GM18499 (cell line): ENCODE measurements around the gene JPH3.
"Not testable (repeated sequence)": the region's sequence is repeated elsewhere in the genome, so short reads cannot be mapped to it uniquely, and the experiment has no call there.

Experiments
- ATAC-seq: cut with Tn5 transposase; IDR thresholded peaks from one replicate; pipeline ENCODE4 v1.9.1; 2021; ENCODE audit warnings: moderate number of reproducible peaks; ENCODE audit not compliant: insufficient read depth, unreplicated experiment

The JPH3 gene

DNA sequence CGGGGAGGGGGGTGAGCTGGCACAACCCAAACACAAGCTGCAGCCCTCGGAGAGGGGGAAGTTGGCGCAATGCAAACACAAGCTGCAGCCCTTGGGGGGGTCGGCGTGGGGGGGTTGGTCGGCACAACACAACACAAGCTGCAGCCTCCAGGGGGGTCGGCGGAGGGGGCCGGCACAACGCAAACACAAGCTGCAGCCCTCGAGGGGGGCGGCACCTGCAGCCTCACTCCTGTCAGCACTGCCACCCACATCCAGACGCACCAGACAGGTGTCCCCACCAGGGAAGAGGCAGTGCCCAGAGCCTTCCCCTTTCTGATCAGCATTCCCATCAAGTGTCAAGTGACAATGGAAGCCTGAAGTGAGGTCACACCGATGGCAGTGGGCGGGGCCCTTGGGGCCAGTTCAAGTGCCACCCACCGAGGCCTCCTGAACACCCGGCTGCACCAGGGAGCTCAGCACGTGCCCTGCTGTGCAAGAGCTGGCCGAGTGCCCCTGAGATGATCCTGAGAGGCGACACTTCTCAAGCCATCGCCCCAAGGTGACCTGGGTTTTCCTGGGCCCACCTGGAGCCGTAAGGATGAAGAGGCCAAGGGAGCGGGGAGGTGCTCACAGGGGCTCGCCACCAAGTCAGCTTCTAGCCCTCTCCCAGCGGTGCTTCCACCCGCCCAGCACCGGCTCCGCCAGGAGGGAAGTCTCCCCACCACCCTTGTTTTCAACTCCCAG lies 104.1 kb downstream of the JPH3 start:
- ATAC-seq = no peak

DNA sequence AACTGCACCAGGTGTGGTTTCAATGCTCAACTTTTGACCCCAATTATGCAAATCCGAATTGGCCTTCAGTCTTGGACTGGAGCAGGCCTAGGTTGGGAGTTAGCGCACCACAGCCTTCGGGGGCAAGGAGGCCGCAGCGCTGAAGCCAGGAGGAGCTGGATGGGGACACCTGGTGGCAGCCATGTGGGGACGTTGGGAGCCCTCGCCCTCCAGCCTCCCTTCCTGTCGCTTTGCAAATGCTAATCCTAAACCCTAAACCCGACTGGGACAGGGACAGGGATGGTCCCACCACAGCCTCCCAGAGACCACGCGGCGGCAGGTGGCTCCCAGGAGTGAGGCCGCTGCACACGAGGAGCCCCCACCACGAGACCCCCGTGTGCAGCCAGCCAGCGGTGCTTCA lies 104.8 kb downstream of the JPH3 start:
- ATAC-seq = no peak

DNA sequence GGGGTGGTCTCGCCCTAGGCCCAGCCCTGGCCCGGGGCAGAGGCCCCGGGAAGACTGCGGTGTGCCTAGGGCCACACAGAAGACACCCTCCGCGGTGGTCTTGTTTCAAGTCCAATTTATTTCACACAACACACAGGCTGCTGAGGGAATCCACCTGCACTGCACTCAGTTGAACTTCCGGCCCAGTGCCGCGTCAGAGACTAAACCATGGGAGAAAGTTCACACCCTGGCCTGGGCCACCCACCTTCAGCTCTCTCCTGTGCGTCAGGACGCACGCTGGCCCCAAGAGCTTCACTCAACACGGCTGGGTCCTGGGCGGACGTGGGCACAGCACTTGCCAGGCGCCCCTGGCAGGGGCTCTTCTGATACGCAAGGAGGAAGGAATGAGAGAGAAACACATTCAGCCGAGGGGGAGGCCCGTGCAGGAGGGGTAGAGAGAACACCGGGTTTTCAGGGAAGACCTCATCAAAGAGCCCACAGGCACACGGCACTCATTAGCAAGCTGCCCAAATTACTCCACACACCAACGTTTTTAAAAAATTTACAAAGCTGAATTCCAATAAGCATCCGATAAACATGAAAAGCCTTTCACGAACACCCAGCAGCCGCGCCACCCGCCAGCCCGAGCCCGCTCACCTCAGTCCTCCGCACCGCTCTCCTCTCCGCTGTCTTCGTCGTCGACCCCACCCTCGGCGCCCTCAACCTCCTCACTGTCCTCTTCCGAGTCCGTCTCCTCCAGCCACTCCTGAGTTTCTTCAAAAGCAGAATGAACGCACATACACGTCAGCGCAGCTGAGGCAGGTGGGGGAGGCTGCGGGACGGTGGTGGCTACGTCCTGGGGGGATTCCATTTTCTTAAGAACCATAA lies 105.6 kb downstream of the JPH3 start:
- no peak for ATAC-seq

DNA sequence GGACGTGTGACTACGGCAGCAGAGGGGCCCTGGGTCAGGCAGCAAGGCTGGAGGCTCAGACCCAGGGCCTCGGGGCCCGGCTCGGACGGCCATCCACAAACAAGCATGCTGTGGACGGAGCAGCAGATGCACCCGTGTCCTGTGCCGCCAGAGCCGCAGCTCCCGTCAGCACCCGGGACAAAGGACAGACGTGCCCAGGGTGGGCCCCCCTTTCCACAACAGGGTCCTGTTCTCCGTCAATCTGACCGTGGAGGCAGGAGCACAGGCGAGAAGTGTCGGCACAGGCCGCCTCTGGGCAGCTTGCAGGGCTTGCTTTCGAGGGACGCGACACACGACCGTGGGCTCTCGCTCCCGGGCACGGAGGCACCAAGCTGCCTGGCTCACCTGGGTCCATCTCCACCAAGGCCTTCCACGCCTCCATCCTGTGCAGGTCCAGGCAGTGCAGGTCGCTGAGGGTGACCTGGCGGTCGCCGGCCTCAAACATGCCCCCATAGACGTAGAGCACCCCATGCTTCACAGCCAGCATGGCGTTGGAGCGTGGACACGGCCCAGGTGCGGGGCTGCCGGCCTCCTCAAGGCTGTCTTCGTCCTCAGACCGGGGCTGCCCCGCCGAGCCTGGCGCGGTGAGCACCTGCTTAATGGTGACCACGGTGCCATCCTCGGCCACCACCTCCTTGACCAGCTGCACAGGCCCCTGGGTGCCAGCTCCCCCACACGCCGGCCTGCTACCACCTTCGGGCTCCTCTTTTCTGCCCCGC lies 106.8 kb downstream of the JPH3 start:
- ATAC-seq = no peak

DNA sequence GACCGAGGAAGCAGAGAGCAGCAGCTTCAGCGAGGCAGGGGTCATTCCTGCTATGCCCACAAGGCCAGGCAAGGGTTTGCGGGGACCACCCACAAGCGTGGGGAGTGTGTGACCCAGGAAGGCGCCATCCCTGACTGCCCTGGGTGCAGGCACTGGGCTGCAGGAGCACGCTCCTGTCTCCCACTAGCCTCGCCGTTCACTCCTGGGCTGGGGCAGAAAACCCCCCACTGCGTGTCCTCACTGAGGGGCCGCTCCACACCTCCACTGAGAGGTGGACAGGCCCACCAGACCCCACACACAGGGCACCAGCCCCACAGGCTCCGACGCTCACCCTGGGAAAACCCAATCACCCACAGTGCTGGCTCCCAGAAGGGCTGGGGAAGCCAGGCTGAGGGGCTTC lies 107.4 kb downstream of the JPH3 start:
- no peak for ATAC-seq

DNA sequence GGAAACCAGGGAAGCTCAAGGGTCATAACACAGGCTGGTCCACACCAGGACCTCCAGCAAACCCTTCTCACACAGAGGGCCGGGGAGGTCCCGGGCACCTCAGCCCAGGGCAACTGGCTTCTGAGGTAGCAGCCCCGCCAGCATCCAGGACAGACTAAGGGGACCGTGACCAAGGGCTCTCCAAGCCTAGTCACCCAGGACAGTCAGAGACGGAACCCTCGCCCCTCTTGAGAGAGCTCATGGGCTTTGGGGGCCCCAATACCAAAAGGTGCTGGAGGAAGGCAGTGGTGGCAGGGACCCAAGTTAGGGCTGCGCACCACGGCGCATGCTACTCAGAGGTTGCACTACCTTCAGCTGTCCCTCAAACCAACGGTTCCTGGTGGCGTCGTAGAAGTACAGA lies 108.6 kb downstream of the JPH3 start:
- ATAC-seq = no peak

DNA sequence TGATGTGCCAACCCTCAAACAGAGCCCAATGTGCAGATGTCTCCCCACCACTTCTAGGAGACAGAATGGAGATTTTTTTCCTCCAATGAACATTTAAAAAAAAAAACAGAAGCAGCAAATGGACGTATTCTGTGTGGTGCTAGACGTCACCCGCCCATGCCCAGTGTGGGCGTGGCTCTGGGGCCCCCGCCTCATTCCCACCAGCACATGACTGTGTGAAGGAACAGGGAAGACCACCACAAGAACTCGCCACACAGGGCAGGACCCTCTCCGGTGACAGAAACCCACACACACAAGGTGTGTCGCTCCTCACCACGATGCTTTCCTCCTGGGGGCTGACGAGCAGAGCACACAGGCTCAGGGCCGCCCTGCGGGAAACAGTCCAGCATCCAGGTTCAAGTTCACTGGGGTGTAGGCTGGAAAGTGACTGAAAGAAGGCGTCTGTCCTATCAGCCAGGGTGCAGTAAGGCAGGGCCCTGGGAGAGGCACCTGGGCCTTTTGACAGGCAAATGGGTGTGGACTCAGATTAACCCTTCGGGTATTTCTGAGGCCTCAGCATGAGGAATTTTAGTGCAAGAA lies 110.0 kb downstream of the JPH3 start:
- no peak for ATAC-seq

DNA sequence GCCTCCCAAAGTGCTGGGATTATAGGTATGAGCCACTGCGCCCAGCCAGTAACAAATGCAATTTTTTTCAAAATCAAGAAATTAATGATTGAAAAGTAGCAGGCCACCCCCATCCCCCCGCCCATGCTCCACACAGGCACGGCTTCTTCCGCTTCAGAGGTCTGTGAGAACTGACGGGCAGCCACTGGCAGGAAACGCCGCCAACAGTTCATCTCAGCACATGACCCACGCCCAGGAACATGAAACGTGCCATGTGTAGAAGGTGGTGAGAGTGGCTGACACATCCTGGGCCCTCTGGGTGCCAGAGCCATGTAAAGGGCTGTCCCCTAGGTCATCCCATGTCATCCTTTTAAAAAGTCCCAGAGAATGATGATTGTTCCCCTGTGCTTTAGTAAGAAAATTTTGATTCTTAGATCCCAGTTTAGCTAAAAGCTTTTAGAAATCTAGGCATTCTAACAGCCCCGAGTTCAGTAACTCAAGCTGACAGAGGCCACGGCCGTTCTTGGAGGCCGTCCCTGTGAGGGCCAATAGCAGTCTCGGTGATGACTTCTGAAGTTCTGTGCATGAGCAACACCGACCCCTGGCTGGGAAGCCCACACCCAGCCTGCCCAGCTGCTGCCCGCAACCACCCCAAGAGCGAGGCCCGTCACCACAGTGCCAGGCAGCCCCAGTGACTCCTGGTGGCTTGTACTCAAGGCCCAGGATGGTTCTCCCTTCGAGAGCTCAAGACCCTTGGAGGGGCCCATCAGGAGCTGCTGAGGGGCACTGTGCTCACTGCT lies 111.3 kb downstream of the JPH3 start:
- no peak for ATAC-seq

DNA sequence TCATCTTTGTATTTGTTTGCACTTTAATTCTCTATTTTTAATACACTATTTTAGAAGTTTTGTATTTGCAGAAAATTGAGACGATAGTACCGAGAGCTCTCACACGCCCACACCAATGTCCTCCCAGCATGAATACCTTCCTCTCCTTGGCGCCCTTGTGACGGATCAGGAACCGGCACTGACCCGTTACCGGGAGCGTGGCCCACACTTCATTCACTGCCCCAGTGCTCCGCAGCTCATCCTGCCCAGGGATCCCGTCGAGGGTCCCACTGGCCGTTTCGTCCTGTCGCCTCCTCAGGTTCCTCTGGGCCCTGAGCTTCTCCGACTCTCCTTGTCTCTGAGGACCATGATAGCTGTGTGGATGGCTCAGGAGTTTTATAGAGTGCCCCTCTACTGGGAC lies 112.9 kb downstream of the JPH3 start:
- no peak for ATAC-seq

DNA sequence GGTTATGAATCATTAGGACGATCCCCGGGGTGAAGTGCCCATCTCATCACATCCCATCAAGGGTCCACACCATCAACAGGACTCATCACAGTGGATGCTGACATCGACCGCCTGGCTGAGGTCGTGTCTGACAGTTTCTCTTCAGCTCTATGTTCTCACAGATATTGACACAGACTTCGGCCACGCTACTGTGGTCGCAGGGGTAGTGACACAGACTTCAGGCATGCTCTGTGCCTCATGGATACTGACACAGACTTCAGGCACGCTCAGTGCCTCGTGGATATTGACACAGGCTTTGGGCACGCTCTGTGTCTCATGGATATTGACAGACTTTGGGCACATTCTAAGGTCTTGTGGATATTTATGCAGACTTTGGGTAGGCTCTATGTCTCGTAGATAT lies 113.3 kb downstream of the JPH3 start:
- ATAC-seq = no peak

DNA sequence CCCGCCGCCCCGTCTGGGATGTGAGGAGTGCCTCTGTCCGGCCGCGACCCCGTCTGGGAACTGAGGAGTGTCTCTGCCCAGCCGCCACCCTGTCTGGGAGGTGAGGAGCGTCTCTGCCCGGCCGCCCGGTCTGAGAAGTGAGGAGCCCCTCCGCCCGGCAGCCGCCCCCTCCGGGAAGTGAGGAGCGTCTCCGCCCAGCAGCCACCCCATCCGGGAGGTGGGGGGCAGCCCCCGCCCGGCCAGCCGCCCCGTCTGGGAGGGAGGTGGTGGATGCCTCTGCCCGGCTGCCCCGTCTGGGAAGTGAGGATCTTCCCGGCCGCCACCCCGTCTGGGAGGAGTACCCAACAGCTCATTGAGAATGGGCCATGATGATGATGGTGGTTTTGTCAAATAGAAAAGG lies 116.5 kb downstream of the JPH3 start:
- not testable (repeated sequence) for ATAC-seq

DNA sequence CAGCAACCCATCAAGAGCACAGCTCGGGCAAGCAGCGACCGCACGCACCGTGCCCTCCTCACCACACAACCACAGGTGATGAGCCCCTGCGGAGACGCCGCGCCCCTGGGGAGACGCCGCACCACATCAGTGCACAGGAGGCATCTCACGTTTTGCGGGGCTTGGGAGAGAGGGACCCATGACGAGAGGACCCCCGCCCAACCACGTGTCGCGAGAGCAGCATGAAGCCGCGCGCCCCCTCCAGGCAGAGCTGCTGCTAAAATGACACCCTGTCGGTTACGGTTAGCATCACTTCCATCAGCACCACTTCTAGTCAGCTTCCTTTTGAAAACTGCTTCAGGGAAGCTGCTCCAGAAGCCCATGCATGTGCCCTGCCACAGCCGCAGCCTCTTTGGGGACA lies 118.1 kb downstream of the JPH3 start:
- ATAC-seq = no peak

DNA sequence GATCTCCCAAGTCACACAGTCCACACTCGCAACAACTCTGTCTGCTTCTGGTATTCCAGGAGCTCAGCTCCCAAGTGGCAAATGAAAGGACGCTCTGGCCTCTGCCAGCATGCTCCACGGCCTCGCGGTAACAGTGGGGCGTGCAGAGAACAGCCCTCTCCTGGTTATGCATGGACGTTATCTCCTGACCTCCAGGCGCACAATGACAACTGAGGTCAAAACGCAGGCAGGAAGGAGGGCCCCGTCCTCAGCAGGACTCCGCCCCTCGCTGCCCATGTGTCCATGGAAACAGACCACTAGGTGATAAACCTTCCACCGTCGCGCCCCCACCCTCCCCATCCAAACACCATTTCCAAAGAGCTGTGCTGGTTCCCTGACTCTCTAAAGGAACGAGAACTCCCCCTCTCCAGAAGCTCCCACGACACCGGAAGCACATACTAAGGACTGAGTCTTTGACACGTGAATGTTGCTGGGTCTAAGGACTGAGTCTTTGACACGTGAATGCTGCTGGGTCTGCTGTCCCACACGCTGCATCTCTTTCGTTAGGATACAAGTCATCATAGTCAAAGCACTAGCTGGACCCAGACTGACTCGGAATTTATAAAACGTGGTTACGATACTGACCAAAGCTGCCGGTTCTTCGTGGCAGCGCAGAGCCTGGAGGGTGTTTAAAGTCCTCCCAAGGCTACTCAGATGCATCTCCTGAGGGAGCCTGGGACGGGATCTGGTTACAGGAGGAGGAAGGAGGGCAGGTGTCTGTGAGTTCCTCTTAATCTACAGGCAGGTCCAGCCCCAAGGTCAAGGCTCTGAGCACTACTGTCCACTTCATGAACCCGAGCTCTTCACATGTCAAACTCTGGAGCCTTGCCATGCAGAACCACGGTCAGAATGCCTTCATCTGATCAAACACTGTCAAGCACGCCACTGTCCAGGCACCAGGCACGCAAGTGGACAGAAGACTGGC lies 119.6 kb downstream of the JPH3 start:
- no peak for ATAC-seq

DNA sequence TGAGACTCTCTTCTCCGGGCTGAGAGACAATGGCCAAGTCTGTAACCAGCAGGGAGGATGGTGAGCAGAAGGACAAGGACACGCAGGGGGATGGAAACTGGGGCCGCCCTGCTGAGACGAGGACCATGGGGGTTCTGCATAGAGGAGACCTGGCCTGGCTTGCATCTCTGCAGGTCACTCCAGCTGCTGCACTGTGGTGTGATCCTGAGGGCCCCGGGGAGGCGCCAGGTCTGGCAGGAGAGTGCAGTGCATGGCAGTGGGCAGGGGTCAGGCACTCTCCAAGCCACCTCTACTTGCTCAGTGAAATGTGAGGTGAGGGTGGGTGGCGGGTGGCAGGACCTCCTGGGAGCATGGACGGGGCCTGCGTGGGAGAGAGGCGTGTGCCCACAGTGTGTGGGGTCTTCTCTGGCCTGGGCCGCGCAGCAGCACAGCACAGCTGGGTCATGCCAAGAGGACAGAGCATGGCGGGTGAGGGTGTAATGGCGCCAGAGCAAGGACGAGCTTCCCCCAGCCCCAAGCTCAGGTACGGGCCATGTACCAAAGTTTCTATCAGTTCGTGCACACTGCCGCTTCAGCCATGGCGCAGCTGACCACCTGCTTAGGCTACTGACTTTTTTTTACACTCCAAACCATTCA lies 120.4 kb downstream of the JPH3 start:
- no peak for ATAC-seq

DNA sequence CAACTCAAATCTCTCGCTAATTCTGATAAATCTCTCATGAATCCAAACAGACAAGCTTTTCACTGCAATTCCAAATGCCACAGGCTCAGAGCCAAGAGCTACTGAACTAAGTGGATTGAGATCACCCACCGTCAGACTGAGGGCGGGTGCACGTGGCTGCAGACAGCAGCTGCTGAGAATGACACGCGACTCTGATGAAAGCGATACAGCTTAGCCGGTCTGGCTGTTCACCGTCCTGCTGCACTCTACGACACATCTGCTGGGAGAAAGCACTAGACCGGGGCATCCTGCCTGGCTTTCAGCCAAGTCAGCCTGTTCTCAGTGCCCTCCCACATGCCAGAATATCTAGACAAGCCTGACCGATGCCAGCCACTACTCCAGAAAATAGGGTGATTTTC lies 120.9 kb downstream of the JPH3 start:
- no peak for ATAC-seq

DNA sequence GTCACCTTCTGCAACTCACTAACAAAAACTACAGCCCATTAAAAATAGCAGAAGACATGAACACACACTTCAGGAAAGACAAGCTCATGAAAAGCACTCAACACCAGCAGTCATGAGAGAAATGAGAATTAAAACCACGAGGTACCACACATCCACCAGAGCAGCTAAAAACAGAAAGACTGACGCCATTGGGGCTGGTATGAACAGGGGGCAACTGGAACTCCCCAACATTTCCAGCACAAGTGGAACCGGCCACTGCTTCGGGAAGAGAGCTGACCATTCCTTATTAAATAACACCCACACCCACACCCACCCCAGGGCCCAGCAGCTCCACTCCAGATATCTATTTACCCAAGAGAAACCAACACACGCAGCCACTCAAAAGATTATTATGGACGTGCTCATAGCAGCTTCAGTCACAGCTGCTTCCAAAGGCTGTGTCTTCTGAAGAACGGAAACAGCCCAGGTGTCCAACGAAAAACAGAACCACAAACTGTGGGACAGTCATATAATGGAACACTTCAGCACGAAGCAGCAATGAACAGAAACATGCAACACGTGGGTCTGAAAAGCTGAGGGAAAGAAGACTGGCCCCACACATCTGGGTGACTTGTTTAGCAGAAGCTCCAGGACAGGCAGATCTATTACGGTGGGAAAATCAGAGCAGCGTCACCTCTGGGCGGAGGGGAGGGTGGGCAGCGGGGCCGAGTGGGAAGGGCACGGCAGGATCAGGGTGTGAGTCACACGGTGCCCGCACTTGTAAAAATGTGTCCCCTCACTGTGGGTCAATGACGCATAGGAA lies 122.4 kb downstream of the JPH3 start:
- ATAC-seq = no peak

DNA sequence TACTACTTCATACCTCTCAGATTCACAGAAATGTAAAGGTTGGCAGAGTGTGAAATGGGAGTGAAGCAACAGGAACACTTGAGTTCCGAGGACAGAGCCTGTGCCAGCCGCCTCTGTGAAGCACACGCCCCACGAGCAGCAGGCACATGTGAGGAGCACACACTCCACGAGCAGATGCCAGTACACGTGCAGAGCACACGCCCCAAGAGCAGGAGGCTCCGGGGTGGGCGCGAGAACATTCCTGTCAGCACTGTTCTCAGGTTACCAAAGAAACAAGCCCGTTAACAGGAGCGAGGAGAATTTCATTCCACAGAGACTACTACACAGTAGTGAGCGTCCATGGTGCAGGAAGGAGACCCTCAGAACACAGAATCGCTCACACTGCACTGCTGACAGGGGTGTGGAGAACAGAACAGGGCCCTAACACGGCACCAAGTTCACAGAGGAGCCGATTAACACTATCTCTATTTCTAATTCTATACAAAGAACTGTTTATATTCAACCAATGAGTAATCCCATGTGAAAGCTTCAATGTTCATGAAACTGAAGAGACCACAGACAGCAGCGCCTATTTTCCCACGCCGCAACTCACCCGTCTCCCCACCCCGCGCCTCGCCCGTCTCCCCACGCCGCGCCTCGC lies 123.4 kb downstream of the JPH3 start:
- no peak for ATAC-seq
